Neural cell (in vitro differentiated cells): ENCODE data around the gene KRT80. TPM values are rescaled to one million over a fixed set of nuclear protein-coding genes. Genes with fewer than 3 reads are reported as not detected.

ENCODE experiments used
- H2AFZ ChIP-seq: fragments of 200-600, 300-800 bp; sonication (generic), shearing (Covaris generic); 2 replicates; pipeline ENCODE4 v1.6.0; 2014; ENCODE audit warnings: low read depth, mild to moderate bottlenecking, antibody characterized with exemption, low read length, moderate library complexity
- H3F3A ChIP-seq: fragments of 200-600 bp; shearing (Covaris generic); 2 replicates; pipeline ENCODE4 v1.6.1; 2016; ENCODE audit warnings: mild to moderate bottlenecking, moderate library complexity, mixed read lengths, antibody characterized with exemption, low read length; ENCODE audit not compliant: insufficient read depth, poor library complexity, severe bottlenecking
- H3K27ac ChIP-seq: fragments of 200-600, 300-800 bp; sonication (generic), shearing (Covaris generic); 2 replicates; pipeline ENCODE4 v1.5.1; 2014; ENCODE audit warnings: mild to moderate bottlenecking, low read length, moderate library complexity
- H3K27me3 ChIP-seq: fragments of 300-800, 200-600 bp; sonication (generic), shearing (Covaris generic); 2 replicates; pipeline ENCODE4 v1.6.0; 2014; ENCODE audit warnings: mild to moderate bottlenecking, low read depth, low read length, moderate library complexity; ENCODE audit not compliant: insufficient read depth
- H3K36me3 ChIP-seq: fragments of 300-800, 200-600 bp; sonication (generic), shearing (Covaris generic); 2 replicates; pipeline ENCODE4 v1.5.1; 2014; ENCODE audit warnings: mild to moderate bottlenecking, antibody characterized with exemption, low read length, moderate library complexity; ENCODE audit not compliant: insufficient read depth
- H3K4me2 ChIP-seq: fragments of 300-800, 200-600 bp; sonication (generic), shearing (Covaris generic); 2 replicates; pipeline ENCODE4 v1.6.0; 2014; ENCODE audit warnings: mild to moderate bottlenecking, low read length
- H3K4me3 ChIP-seq: fragments of 300-800, 200-600 bp; sonication (generic), shearing (Covaris generic); 2 replicates; pipeline ENCODE4 v1.5.1; 2014; ENCODE audit warnings: mild to moderate bottlenecking, low read length, moderate library complexity
- H3K79me2 ChIP-seq: fragments of 200-600 bp; shearing (Covaris generic); replicated peaks from 2 replicates; pipeline ENCODE4 v1.6.0; 2014; ENCODE audit warnings: mild to moderate bottlenecking, low read length, moderate library complexity; ENCODE audit not compliant: insufficient read depth
- H3K9ac ChIP-seq: fragments of 300-800, 200-600 bp; sonication (generic), shearing (Covaris generic); 2 replicates; pipeline ENCODE4 v1.6.1; 2016; ENCODE audit warnings: mild to moderate bottlenecking, low read length, mixed read lengths
- H3K9me2 ChIP-seq: fragments of 200-600 bp; shearing (Covaris generic); 2 replicates; pipeline ENCODE4 v1.6.1; 2016; ENCODE audit warnings: mild to moderate bottlenecking, low read length, mixed read lengths; ENCODE audit not compliant: insufficient read depth
- H3K9me3 ChIP-seq: fragments of 200-600, 300-800 bp; sonication (generic), shearing (Covaris generic); 2 replicates; pipeline ENCODE4 v1.6.1; 2016; ENCODE audit warnings: mild to moderate bottlenecking, mixed run types, low read length, moderate library complexity, mixed read lengths
- H4K20me1 ChIP-seq: fragments of 200-600 bp; shearing (Covaris generic); 2 replicates; pipeline ENCODE4 v1.6.1; 2016; ENCODE audit warnings: mild to moderate bottlenecking, mixed run types; ENCODE audit not compliant: insufficient read depth
- CTCF ChIP-seq: fragments of 450-650 bp; IDR thresholded peaks from 2 replicates; pipeline ENCODE4 v1.5.1; 2014; ENCODE audit warnings: antibody characterized with exemption, mild to moderate bottlenecking, moderate library complexity; ENCODE audit not compliant: poor library complexity, severe bottlenecking
- EP300 ChIP-seq: fragments of 450-650 bp; conservative IDR thresholded peaks from 2 replicates; pipeline ENCODE4 v1.6.1; 2014; ENCODE audit warnings: antibody characterized with exemption, mild to moderate bottlenecking, moderate library complexity; ENCODE audit not compliant: poor library complexity, severe bottlenecking
- EZH2 ChIP-seq: fragments of 200-600, 300-800 bp; shearing (Covaris generic), sonication (generic); IDR thresholded peaks from 2 replicates; pipeline ENCODE4 v1.6.1; 2014; ENCODE audit warnings: antibody characterized with exemption, low read length, borderline replicate concordance, mild to moderate bottlenecking; ENCODE audit not compliant: insufficient read depth, poor library complexity, severe bottlenecking
- MXI1 ChIP-seq: fragments of 450-650 bp; conservative IDR thresholded peaks from 2 replicates; pipeline ENCODE4 v1.6.1; 2014; ENCODE audit warnings: antibody characterized with exemption, mild to moderate bottlenecking; ENCODE audit not compliant: poor library complexity, severe bottlenecking
- POLR2AphosphoS5 ChIP-seq: IDR thresholded peaks from 2 replicates; pipeline ENCODE4 v1.6.1; 2012
- RAD21 ChIP-seq: fragments of 450-650 bp; conservative IDR thresholded peaks from 2 replicates; pipeline ENCODE4 v1.6.1; 2014; ENCODE audit warnings: antibody characterized with exemption, mild to moderate bottlenecking, moderate library complexity
- REST ChIP-seq: IDR thresholded peaks from 2 replicates; pipeline ENCODE4 v1.6.1; 2012; ENCODE audit warnings: borderline replicate concordance
- SMC3 ChIP-seq: fragments of 450-650 bp; conservative IDR thresholded peaks from 2 replicates; pipeline ENCODE4 v1.6.1; 2014; ENCODE audit warnings: antibody characterized with exemption, mild to moderate bottlenecking, moderate library complexity; ENCODE audit not compliant: poor library complexity
- TAF1 ChIP-seq: IDR thresholded peaks from 2 replicates; pipeline ENCODE4 v1.6.1; 2012; ENCODE audit warnings: low read depth
- polyA plus RNA-seq: library from polyadenylated mRNA; depleted of rRNA; stranded (reverse); fragments of >200 nt; gene quantifications from 2 replicates; pipeline ENCODE4 v1.2.3, GENCODE V29; 2014

The KRT80 gene
- polyA plus RNA-seq, 1 donor from 2014 or later: not detected

GRCh38 chr12:52238207-52238840 is 46.5 kb upstream of the KRT80 start:
- Histone ChIP-seq H3K9me2 (no peaks in the 10 kb centered on the region), H3K36me3 (no peaks in the 10 kb centered on the region), H3K4me2 (no peak overlapping the region), H3K4me3 (no peak overlapping the region), H4K20me1 (no peaks in the 10 kb centered on the region), H3K9ac (no peak overlapping the region), H3K27ac (no peak overlapping the region), H3K79me2 (no peaks in the 10 kb centered on the region), H2AFZ (no peak overlapping the region), H3F3A (no peaks in the 10 kb centered on the region), H3K9me3 (no peaks in the 10 kb centered on the region), H3K27me3 (peaks cover 18% of the 10 kb centered on the region)
- TF ChIP-seq RAD21: no peak
- no peak for TF ChIP-seq EP300
- no peak for TF ChIP-seq EZH2
- TF ChIP-seq CTCF: no peak
- TF ChIP-seq MXI1: no peak
- no peak for TF ChIP-seq POLR2AphosphoS5
- TF ChIP-seq TAF1: no peak
- TF ChIP-seq REST: no peak
- no peak for TF ChIP-seq SMC3

GRCh38 chr12:52236386-52237050 is 44.7 kb upstream of the KRT80 start:
- Histone ChIP-seq H2AFZ (no peak overlapping the region), H3K9ac (no peak overlapping the region), H3K27me3 (peaks cover 36% of the 10 kb centered on the region), H3K9me2 (no peaks in the 10 kb centered on the region), H3K9me3 (no peaks in the 10 kb centered on the region), H3K27ac (no peak overlapping the region), H3F3A (no peaks in the 10 kb centered on the region), H3K79me2 (no peaks in the 10 kb centered on the region), H3K36me3 (no peaks in the 10 kb centered on the region), H4K20me1 (no peaks in the 10 kb centered on the region), H3K4me3 (no peak overlapping the region), H3K4me2 (no peak overlapping the region)
- TF ChIP-seq POLR2AphosphoS5 (no peak), CTCF (no peak), TAF1 (no peak), REST (no peak), MXI1 (no peak), RAD21 (no peak), EP300 (no peak), SMC3 (no peak), EZH2 (no peak)
